Measurements from ENCODE around the gene CASZ1.

GRCh38 chr1:10691740-10692125, 104.7 kb downstream of the CASZ1 start:
- TF ChIP-seq, protein P1, sequence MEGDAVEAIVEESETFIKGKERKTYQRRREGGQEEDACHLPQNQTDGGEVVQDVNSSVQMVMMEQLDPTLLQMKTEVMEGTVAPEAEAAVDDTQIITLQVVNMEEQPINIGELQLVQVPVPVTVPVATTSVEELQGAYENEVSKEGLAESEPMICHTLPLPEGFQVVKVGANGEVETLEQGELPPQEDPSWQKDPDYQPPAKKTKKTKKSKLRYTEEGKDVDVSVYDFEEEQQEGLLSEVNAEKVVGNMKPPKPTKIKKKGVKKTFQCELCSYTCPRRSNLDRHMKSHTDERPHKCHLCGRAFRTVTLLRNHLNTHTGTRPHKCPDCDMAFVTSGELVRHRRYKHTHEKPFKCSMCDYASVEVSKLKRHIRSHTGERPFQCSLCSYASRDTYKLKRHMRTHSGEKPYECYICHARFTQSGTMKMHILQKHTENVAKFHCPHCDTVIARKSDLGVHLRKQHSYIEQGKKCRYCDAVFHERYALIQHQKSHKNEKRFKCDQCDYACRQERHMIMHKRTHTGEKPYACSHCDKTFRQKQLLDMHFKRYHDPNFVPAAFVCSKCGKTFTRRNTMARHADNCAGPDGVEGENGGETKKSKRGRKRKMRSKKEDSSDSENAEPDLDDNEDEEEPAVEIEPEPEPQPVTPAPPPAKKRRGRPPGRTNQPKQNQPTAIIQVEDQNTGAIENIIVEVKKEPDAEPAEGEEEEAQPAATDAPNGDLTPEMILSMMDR (IDR thresholded peaks at IDR 0.05) = no peak
- no peak for TF ChIP-seq ZFX (IDR thresholded peaks at IDR 0.05; ENCODE audit: borderline replicate concordance)
